Measurements from ENCODE around the gene ELSPBP1.
"Not testable (repeated sequence)": the region's sequence is repeated elsewhere in the genome, so short reads cannot be mapped to it uniquely, and the experiment has no call there.

Gene ELSPBP1

DNA sequence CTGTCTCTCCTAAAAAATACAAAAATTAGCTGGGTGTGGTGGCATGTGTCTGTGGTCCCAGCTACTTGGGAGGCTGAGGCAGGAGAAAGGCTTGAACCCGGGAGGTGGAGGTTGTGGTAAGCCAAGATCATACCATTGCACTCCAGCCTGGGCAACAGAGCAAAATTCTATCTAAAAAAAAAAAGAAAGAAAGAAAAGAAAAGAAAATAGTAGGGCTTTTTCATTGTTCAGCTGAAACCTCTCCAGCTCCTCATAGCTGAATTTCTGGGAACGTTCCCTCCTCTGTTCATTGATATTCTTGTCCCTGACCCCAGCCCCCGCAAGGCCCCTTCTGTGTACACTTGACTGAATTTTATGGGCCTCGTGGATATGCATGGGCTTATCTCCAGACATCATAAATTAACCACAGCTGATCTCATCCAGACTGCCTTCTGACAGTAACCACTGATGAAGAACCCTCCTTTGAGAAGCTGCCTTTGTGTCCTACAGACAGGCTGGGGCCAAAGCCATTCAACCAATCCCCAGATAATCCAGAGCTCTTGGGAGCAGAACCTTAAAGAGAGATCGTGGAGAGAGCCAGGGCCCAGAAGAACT lies at the start of gene ELSPBP1:
Gene ELSPBP1, plus strand, starts transcription at position 424 of the 594 bp plus-strand sequence. CDS start 14,036 bp downstream, outside the sequence.
- DNase-seq (ENCODE audit: low spot score), result no peak

DNA sequence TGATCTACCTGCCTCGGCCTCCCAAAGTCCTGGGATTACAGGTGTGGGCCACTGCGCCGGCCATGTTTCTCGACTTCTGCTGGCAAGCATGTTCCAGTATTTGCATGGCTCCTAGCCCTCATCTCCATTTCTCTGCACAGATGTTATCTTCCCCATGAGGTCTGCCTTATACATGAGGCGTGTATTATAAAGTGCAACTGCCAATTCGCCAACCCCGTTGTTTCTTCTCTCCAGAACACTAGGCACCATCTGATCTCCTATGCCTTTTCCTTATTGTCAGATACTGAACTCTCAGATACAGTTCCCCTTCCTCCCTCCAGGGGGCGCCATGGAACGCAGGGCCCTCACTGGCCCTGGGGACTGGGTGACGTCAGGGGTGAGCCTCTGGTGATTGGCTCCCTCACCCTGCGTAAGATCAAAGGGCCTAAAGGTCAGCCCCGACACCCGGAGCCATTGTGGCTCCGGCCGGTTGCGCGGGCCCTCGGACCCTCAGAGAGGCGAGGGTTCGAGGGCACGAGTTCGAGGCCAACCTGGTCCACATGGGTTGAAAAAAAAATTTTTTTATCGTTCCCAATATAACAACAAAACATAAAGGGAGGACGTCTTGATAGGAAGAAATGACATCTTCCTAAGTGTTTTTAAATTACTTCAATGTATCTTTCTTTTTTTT lies 44.4 kb upstream of the ELSPBP1 start:
- not testable (repeated sequence) for DNase-seq (ENCODE audit: low spot score)

DNA sequence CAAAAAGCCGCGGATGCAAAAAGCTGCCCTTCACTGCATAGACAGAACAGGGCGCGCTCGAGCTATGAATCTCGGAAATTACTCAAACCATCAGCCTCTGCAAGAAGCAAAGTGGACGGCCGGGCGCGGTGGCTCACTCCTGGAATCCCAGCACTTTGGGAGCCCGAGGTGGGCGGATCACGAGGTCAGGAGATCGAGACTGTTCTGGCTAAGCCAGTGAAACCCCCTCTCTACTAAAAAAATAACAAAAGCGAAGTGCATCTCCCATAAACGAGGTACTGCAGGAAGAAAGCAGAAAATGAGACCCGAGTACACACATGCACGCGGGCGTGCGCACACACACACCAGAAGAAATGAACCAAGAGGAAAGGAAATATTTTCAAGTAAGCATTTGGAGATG lies 42.3 kb upstream of the ELSPBP1 start:
- DNase-seq (ENCODE audit: low spot score), result not testable (repeated sequence)

DNA sequence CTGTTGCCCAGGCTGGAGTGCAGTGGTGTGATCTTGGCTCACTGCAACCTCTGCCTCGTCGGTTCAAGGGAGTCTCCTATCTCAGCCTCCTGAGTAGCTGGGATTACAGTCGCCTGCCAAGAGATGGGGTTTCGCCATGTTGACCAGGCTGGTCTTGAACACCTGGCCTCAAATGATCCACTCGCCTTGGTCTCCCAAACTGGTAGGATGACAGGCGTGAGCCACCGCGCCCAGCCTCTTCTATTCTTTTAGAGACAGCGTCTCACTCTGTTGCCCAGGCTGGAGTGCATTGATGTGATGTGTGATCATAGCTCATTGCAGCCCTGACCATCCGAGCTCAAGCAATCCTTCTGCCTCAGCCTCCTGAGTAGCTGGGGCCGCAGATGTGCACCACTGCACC lies 38.5 kb upstream of the ELSPBP1 start:
- not testable (repeated sequence) for DNase-seq (ENCODE audit: low spot score)

DNA sequence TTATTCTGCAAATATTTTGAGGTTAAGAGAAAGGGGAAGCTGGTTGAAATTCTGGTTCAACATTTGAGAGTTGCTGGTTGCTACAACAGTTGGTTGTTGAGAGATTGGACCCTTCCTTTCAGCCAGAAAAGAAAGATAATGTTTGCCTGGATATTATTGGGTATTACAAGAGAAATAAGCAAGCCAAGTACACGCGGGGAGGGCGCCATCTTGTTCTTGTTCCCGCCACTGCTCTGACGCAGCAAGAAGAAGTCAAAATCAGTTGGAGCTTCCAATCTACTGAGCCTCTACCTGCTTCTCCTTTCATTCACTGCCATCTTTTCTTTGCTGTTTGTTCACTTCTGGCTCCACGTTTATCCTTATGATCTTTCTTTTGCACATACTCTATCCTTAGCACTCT lies 20.9 kb upstream of the ELSPBP1 start:
- DNase-seq (ENCODE audit: low spot score), result no peak

GRCh38 chr19:47991191-47991808 lies 3.1 kb upstream of the ELSPBP1 start:
- DNase-seq (ENCODE audit: low spot score), result no peak

DNA sequence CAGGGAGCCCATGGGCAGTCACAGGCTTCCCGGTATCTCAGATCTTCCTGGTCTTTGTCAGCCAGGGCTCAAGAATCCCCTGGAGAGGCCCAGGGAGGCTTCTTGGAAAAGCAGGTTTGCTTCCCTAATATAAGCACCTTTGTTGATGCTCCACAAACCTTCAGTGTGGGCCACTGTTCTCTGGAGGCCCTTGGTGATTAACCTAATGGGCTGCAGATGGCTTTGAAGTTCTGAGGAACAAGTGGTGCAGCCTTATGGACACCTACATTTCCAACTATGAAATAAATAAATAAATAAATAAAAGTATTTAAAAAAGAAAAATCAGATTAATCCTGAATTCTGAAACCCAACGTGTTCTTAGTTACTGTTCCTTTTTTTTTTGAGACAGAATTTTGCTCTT lies 2.4 kb upstream of the ELSPBP1 start, which contains the start of gene BSPH1:
Gene BSPH1, minus strand, starts transcription at position 101 of the 400 bp plus-strand sequence. Its CDS starts 89 bp downstream, at position 12.
- no peak for DNase-seq (ENCODE audit: low spot score)

DNA sequence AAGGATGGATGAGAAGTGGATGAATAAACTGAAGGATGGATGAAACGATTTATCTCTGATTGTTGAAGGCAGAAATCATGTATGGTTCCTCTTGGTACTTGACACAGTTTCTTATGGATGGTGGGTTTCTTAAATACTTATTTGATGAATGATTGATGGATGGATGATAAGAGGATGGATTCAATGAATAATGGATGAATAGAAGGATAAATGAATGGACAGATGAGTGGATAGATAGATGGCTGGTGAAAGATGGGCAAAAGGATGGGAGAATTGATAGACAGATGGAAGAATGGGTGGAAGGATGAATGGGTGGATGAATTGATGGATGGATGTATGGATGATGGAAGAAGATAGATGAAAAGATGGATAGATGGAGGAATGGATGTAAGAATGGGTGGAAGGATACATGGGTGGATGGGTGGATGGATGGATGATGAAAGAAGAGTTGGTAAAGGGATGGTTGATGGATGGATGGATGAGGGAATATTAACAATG lies 1.8 kb downstream of the ELSPBP1 start:
- no peak for DNase-seq (ENCODE audit: low spot score)

DNA sequence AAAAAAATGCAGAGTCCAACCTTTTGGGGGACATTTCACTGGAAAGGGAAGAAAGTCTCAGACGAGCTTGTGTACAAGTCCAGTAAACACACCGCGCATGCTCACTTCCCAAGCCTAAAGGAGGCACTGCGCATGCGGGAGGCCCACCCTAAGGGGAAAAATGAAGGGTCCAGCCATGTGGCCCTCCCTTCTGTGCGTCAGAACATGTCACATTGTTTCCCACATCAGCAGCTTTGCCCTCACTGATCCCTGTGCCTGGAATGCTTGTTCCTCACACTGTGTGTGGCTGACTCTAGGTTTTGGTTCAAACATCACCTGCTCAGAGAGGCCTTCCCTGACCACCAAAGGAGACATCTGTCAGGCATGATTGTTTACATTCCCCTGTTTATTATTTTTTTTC lies 4.4 kb downstream of the ELSPBP1 start:
- DNase-seq (ENCODE audit: low spot score), result no peak

GRCh38 chr19:48000846-48001245 lies 6.4 kb downstream of the ELSPBP1 start:
- DNase-seq (ENCODE audit: low spot score), result no peak

DNA sequence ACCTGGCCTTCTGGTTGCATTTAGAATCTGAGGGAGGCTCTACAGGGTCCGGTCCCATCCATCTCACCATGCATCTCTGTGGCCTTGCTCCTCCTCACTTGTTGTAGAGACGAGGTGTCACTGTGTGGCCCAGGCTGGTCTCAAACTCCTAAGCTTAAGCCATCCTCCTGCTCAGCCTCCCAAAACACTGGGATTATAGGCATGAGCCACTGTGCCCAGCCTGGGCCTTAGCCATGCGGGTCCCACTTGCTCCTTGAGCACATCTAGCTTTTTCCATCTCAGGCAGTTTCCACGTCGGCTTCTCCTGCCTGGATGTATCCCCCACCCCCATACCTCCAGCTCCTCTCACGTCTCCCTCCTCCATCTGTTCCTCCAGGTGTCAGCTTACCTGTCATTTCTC lies 9.8 kb downstream of the ELSPBP1 start:
- DNase-seq (ENCODE audit: low spot score), result no peak

GRCh38 chr19:48006762-48007161 lies 12.3 kb downstream of the ELSPBP1 start:
- no peak for DNase-seq (ENCODE audit: low spot score)

GRCh38 chr19:48010932-48011758 lies 16.7 kb downstream of the ELSPBP1 start:
- DNase-seq (ENCODE audit: low spot score), result no peak

GRCh38 chr19:48020686-48021085 lies 26.3 kb downstream of the ELSPBP1 start:
- DNase-seq (ENCODE audit: low spot score), result no peak

- DNase-seq (ENCODE audit: low spot score), result no peak
Measured at GRCh38 chr19:48023011-48023410, 28.6 kb downstream of the ELSPBP1 start.

GRCh38 chr19:48023518-48023917 lies 29.1 kb downstream of the ELSPBP1 start:
- DNase-seq (ENCODE audit: low spot score), result no peak

- DNase-seq (ENCODE audit: low spot score), result no peak
Measured at GRCh38 chr19:48025480-48025879, 31.0 kb downstream of the ELSPBP1 start.

- DNase-seq (ENCODE audit: low spot score), result no peak
Measured at GRCh38 chr19:48029431-48029830, 35.0 kb downstream of the ELSPBP1 start.

GRCh38 chr19:48030073-48030472 lies 35.6 kb downstream of the ELSPBP1 start:
- no peak for DNase-seq (ENCODE audit: low spot score)

DNA sequence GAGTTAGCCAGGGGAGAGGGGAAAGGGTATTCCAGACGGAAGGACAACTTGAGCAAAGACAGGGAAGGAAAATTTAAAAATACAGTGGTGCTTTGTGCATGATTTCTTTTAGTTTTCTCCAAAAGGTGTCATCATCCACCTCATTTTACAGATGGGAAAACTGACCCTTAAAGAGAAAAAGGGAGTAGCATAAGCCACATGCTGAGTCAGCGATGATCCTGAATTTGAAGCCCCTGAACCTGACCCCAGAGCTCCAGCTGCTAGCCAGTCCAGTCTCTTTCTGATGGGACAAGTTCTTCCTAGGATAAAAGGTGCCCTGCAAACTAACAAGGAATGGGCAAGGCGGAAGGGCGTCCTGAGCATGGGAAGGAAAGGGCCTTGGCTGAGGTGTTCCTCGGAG lies 39.2 kb downstream of the ELSPBP1 start:
- no peak for DNase-seq (ENCODE audit: low spot score)

GRCh38 chr19:48036765-48037164 lies 42.3 kb downstream of the ELSPBP1 start:
- DNase-seq (ENCODE audit: low spot score), result no peak

- no peak for DNase-seq (ENCODE audit: low spot score)
Measured at GRCh38 chr19:48041877-48042580, 47.6 kb downstream of the ELSPBP1 start.

Data from AG08395 (cell line).